SK-N-SH (cell line): ENCODE data around the gene LRRC10. TPM values are rescaled to one million over a fixed set of nuclear protein-coding genes. Genes with fewer than 3 reads are reported as not detected.
"Not testable (repeated sequence)": the region's sequence is repeated elsewhere in the genome, so short reads cannot be mapped to it uniquely, and the experiment has no call there.

ENCODE experiments used
- CTCF ChIA-PET: fragments of 300-600, 350-600 bp; formaldehyde crosslinking; extraction: SDS; loops from one replicate; lab custom pipeline; 2021; lab: Yijun Ruan, JAX
- POLR2A ChIA-PET: fragments of 350-600 bp; sonication (Branson Sonifier 250); formaldehyde crosslinking; extraction: SDS; loops from one replicate; lab custom pipeline; 2020; ENCODE audit warnings: antibody characterized with exemption, inconsistent platforms; lab: Yijun Ruan, JAX
- DNase-seq: peaks from one replicate; pipeline ENCODE4 v3.0.0; 2012
- H2AFZ ChIP-seq: fragments of 200-600 bp; sonication (generic); 2 replicates; pipeline ENCODE4 v1.8.1; 2016; ENCODE audit warnings: antibody characterized with exemption, mild to moderate bottlenecking, low read depth
- H3F3A ChIP-seq: fragments of 200-600 bp; sonication (generic); replicated peaks from 2 replicates; pipeline ENCODE3; 2016; ENCODE audit warnings: antibody characterized with exemption, mild to moderate bottlenecking; ENCODE audit not compliant: insufficient read depth
- H3K27ac ChIP-seq, 2 experiments: fragments of 200-500 bp in 1 of 2; fragments of 200-600 bp in 1 of 2; sonication (Bioruptor generic) in 1 of 2; sonication (generic), shearing (Covaris generic) in 1 of 2; 2 replicates each; pipeline versions ENCODE4 v1.5.1 to v1.6.1; 2014 to 2016; ENCODE audit warnings: low read depth in 2 of 2, inconsistent platforms in 1 of 2, low read length in 1 of 2, mild to moderate bottlenecking in 1 of 2, mixed read lengths in 1 of 2
- H3K27me3 ChIP-seq: fragments of 200-600 bp; sonication (generic), shearing (Covaris generic); 2 replicates; pipeline ENCODE4 v1.6.1; 2016; ENCODE audit warnings: mixed run types; ENCODE audit not compliant: insufficient read depth
- H3K36me3 ChIP-seq, 2 experiments: fragments of 200-500 bp in 1 of 2; fragments of 200-600 bp in 1 of 2; sonication (Bioruptor generic) in 1 of 2; sonication (generic) in 1 of 2; replicated peaks in 1 of 2; 2 replicates each; pipeline versions ENCODE3 to v1.5.1; 2014 to 2016; ENCODE audit warnings: low read length in 1 of 2, mild to moderate bottlenecking in 1 of 2; ENCODE audit not compliant: insufficient read depth in 2 of 2, control insufficient read depth in 1 of 2
- H3K4me1 ChIP-seq, 2 experiments: fragments of 200-500 bp in 1 of 2; fragments of 200-600 bp in 1 of 2; sonication (Bioruptor generic) in 1 of 2; sonication (generic), shearing (Covaris generic) in 1 of 2; 2 replicates each; pipeline versions ENCODE4 v1.5.1 to v1.6.1; 2014 to 2016; ENCODE audit warnings: low read depth in 1 of 2, low read length in 1 of 2, mixed run types in 1 of 2; ENCODE audit not compliant: insufficient read depth in 2 of 2, control insufficient read depth in 1 of 2
- H3K4me2 ChIP-seq: fragments of 200-600 bp; sonication (generic), shearing (Covaris generic); 2 replicates; pipeline ENCODE4 v1.6.1; 2017; ENCODE audit warnings: mixed run types
- H3K4me3 ChIP-seq, 2 experiments: fragments of 200-500 bp in 1 of 2; fragments of 200-600 bp in 1 of 2; sonication (Bioruptor generic) in 1 of 2; sonication (generic), shearing (Covaris generic) in 1 of 2; 2 replicates each; pipeline versions ENCODE4 v1.5.1 to v1.8.1; 2014 to 2016; ENCODE audit warnings: low read depth in 2 of 2, inconsistent platforms in 1 of 2, low read length in 1 of 2, mild to moderate bottlenecking in 1 of 2, mixed read lengths in 1 of 2, moderate library complexity in 1 of 2
- H3K79me2 ChIP-seq: fragments of 200-600 bp; sonication (generic); 2 replicates; pipeline ENCODE4 v1.8.1; 2017; ENCODE audit warnings: mild to moderate bottlenecking; ENCODE audit not compliant: insufficient read depth
- H3K9ac ChIP-seq: fragments of 200-600 bp; sonication (generic); 2 replicates; pipeline ENCODE4 v1.6.1; 2017; ENCODE audit warnings: mixed run types
- H3K9me2 ChIP-seq: fragments of 200-600 bp; sonication (generic); 2 replicates; pipeline ENCODE4 v1.6.1; 2017; ENCODE audit warnings: mixed run types
- H3K9me3 ChIP-seq: fragments of 200-600 bp; sonication (generic); 2 replicates; pipeline ENCODE4 v1.6.1; 2017; ENCODE audit warnings: mixed run types, mild to moderate bottlenecking, moderate library complexity
- H4K20me1 ChIP-seq: fragments of 200-600 bp; sonication (generic); 2 replicates; pipeline ENCODE4 v1.6.1; 2017; ENCODE audit warnings: mild to moderate bottlenecking, mixed run types; ENCODE audit not compliant: insufficient read depth
- ELF1 ChIP-seq: IDR thresholded peaks from 2 replicates; pipeline ENCODE4 v1.4.0; 2012
- EZH2phosphoT487 ChIP-seq: fragments of 200-600 bp; sonication (generic); IDR thresholded peaks from 2 replicates; pipeline ENCODE4 v1.6.1; 2017; ENCODE audit warnings: low read depth, mixed run types, mild to moderate bottlenecking, antibody characterized with exemption, moderate library complexity, borderline replicate concordance
- FOSL2 ChIP-seq: IDR thresholded peaks from 2 replicates; pipeline ENCODE4 v1.4.0; 2012; ENCODE audit warnings: low read depth, mild to moderate bottlenecking, moderate library complexity, borderline replicate concordance
- FOXM1 ChIP-seq: IDR thresholded peaks from 2 replicates; pipeline ENCODE4 v1.4.0; 2012; ENCODE audit warnings: low read depth, mild to moderate bottlenecking
- JUND ChIP-seq: IDR thresholded peaks from 2 replicates; pipeline ENCODE4 v1.4.0; 2012
- MXI1 ChIP-seq: IDR thresholded peaks from 2 replicates; pipeline ENCODE4 v1.6.1; 2012; ENCODE audit warnings: mild to moderate bottlenecking, low read depth, low read length, improper control_type of control experiment
- NFIC ChIP-seq: IDR thresholded peaks from 2 replicates; pipeline ENCODE4 v1.4.0; 2012; ENCODE audit warnings: borderline replicate concordance
- RXRA ChIP-seq: IDR thresholded peaks from 2 replicates; pipeline ENCODE4 v1.4.0; 2012; ENCODE audit warnings: low read depth, mild to moderate bottlenecking, borderline replicate concordance
- SIN3A ChIP-seq: IDR thresholded peaks from 2 replicates; pipeline ENCODE4 v1.6.1; 2012; ENCODE audit warnings: low read depth, mild to moderate bottlenecking, low read length, moderate library complexity, borderline replicate concordance
- SMC3 ChIP-seq: IDR thresholded peaks from 2 replicates; pipeline ENCODE4 v1.6.1; 2012; ENCODE audit warnings: low read depth, low read length, improper control_type of control experiment
- TCF12 ChIP-seq: IDR thresholded peaks from 2 replicates; pipeline ENCODE4 v1.4.0; 2012
- WGBS: methylation state at CpG from one replicate; pipeline ENCODE4 v1.1.6; 2017; ENCODE audit warnings: low lambda C conversion rate; 5-methylcytosine and 5-hydroxymethylcytosine counted together
- polyA plus RNA-seq, 3 experiments: library from polyadenylated mRNA; depleted of rRNA; stranded (reverse); fragments of >200 nt; gene quantifications; 2 replicates each; pipeline ENCODE4 v1.2.3, GENCODE V29; 2012

Gene LRRC10
- polyA plus RNA-seq, 1 of the 3 experiments (the other 2 are of a cell fraction), result not detected

GRCh38 chr12:69608114-69608513, 2.6 kb downstream of the LRRC10 start:
- no peaks in the 10 kb centered on the region for H3K79me2 ChIP-seq
- POLR2A ChIA-PET, result no interaction called here
- CTCF ChIA-PET, result interaction anchor here (1.1 kb wide), 1 partner anchor 10 kb away, joined by 4 read pairs; no protein-coding TSS in a partner anchor
- 89% methylated on average over 2 of the region's 2 CpGs for WGBS
- no peak for DNase-seq
- H3K4me3 ChIP-seq, result no peak overlapping the region
- no peak overlapping the region for H3K9ac ChIP-seq
- no peaks in the 10 kb centered on the region for H3K4me1 ChIP-seq
- peaks cover 4% of the 10 kb centered on the region for H3F3A ChIP-seq
- no peaks in the 10 kb centered on the region for H3K9me2 ChIP-seq
- no peaks in the 10 kb centered on the region for H3K9me3 ChIP-seq
- H3K27ac ChIP-seq, result no peak overlapping the region
- H3K36me3 ChIP-seq, result peaks cover 4 to 5% of the 10 kb centered on the region in 2 experiments
- no peaks in the 10 kb centered on the region for H3K27me3 ChIP-seq
- no peak for TF ChIP-seq TCF12
- TF ChIP-seq RXRA, result no peak
- TF ChIP-seq SMC3, result no peak
- TF ChIP-seq EZH2phosphoT487, result no peak
- TF ChIP-seq FOSL2, result no peak
- no peak for TF ChIP-seq SIN3A
- no peak for TF ChIP-seq MXI1
- TF ChIP-seq NFIC, result no peak
- TF ChIP-seq JUND, result no peak
- no peak for TF ChIP-seq FOXM1
- TF ChIP-seq ELF1, result no peak
- H3K4me2 ChIP-seq, result no peak overlapping the region
- no peak overlapping the region for H2AFZ ChIP-seq
- no peaks in the 10 kb centered on the region for H4K20me1 ChIP-seq

- DNase-seq, H3K27me3 ChIP-seq, H3K4me2 ChIP-seq, H3K4me1 ChIP-seq, H2AFZ ChIP-seq, H4K20me1 ChIP-seq, H3K9me3 ChIP-seq, H3K4me3 ChIP-seq, H3K9me2 ChIP-seq, H3K27ac ChIP-seq, H3K9ac ChIP-seq, H3K79me2 ChIP-seq: not testable (repeated sequence)
- WGBS, result 91% methylated on average over 2 of the region's 3 CpGs
- ChIA-PET POLR2A (interaction anchor here (0.5 kb wide), 1 partner anchor 11 kb away, joined by 3 read pairs; no protein-coding TSS in a partner anchor), CTCF (interaction anchor here (0.7 kb wide), 1 partner anchor 33 kb away, joined by 3 read pairs; no protein-coding TSS in a partner anchor)
- Histone ChIP-seq H3F3A (peaks cover 11% of the 10 kb centered on the region), H3K36me3 (peaks cover 36% of the 10 kb centered on the region in 2 experiments)
Observed at GRCh38 chr12:69604275-69604674, 6.4 kb downstream of the LRRC10 start.

GRCh38 chr12:69603556-69603955, 7.2 kb downstream of the LRRC10 start:
- H3K4me3 ChIP-seq, H3K27ac ChIP-seq, H3K9ac ChIP-seq, H3K4me2 ChIP-seq, H3K27me3 ChIP-seq, H4K20me1 ChIP-seq, POLR2A ChIA-PET, H3K79me2 ChIP-seq, DNase-seq, H2AFZ ChIP-seq, H3K9me2 ChIP-seq, H3K4me1 ChIP-seq, H3K9me3 ChIP-seq: not testable (repeated sequence)
- peaks cover 11% of the 10 kb centered on the region for H3F3A ChIP-seq
- 97% methylated on average over 6 of the region's 6 CpGs for WGBS
- H3K36me3 ChIP-seq, result peaks cover 43% of the 10 kb centered on the region in 2 experiments
- CTCF ChIA-PET, result interaction anchor here (0.8 kb wide), 1 partner anchor 37 kb away, joined by 3 read pairs; no protein-coding TSS in a partner anchor
